ENCODE measurements around the gene ALMS1.

ALMS1 gene

DNA sequence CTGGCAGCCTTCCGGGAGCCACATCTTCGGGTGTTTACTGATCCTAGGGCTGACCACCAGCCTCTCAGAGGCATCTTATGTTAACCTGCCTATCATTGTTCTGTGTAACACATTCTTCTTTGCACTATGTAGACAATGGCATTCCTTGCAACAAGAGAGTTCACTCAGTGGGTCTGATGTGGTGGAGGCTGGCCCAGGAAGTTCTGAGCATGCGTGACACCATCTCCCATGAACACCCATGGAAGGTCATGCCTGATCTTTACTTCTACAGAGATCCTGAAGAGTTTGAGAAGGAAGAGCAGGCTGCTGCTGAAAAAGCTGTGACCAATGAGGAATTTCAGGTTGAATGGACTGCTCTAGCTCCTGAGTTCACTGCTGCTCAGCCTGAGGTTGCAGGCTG is 15.3 kb upstream of the ALMS1 start:
- H3K9me3 ChIP-seq (ENCODE audit: control insufficient read depth, low read depth, low read length) = no peaks in the 10 kb centered on the region
- H3K27ac ChIP-seq (ENCODE audit: low read length) = no peak overlapping the region
- H3K4me3 ChIP-seq (ENCODE audit: low read length) = no peak overlapping the region
- no peak overlapping the region for H3K9ac ChIP-seq (ENCODE audit: low read length)
- no peaks in the 10 kb centered on the region for H3K27me3 ChIP-seq (ENCODE audit: control insufficient read depth, insufficient read depth, low read length)
- H3K36me3 ChIP-seq (ENCODE audit: control insufficient read depth, low read depth, low read length) = no peaks in the 10 kb centered on the region
- H3K4me1 ChIP-seq (ENCODE audit: control insufficient read depth, low read depth, low read length) = no peaks in the 10 kb centered on the region

DNA sequence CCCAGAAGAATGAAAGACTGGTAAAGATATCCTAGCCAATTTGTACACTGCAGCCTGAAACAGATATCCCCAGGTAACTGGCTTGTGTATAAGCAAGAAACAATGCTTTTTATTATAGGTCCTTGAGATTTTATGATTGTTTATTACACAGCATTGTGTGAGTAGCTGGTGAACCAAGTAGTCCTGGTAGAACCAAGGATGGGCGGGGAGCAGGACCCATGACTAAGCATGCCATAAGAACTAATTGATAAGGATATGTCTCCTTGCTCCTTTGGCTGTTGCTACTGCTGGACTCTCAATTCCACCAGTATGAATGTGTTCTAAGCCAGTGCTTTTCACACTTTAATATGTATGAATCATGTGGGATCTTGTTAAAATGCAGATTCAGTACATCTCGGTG is 12.3 kb upstream of the ALMS1 start:
- H3K27me3 ChIP-seq (ENCODE audit: control insufficient read depth, insufficient read depth, low read length) = no peaks in the 10 kb centered on the region
- no peak overlapping the region for H3K4me3 ChIP-seq (ENCODE audit: low read length)
- no peaks in the 10 kb centered on the region for H3K36me3 ChIP-seq (ENCODE audit: control insufficient read depth, low read depth, low read length)
- H3K27ac ChIP-seq (ENCODE audit: low read length) = no peak overlapping the region
- H3K9ac ChIP-seq (ENCODE audit: low read length) = no peak overlapping the region
- no peaks in the 10 kb centered on the region for H3K9me3 ChIP-seq (ENCODE audit: control insufficient read depth, low read depth, low read length)
- H3K4me1 ChIP-seq (ENCODE audit: control insufficient read depth, low read depth, low read length) = no peaks in the 10 kb centered on the region

DNA sequence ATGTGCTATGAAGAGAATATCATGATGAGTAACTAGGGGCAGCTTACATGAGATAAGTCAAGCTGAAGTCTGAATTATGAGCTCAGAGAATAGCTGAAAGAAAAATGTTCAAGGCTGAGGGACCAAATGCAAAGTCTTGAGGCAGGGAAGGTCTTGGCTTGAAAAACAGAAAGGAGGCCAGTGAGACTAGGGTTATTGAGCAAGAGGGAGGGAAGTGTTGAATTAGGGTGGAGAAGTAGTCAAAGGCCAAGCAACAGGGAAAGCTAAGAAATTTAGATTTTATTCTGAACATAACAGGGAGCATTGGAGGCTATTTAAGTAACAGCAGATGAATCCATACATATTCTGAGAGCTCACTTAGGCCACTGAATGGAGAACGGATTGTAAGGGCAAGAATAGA is 11.4 kb upstream of the ALMS1 start:
- no peaks in the 10 kb centered on the region for H3K4me1 ChIP-seq (ENCODE audit: control insufficient read depth, low read depth, low read length)
- no peak overlapping the region for H3K4me3 ChIP-seq (ENCODE audit: low read length)
- no peaks in the 10 kb centered on the region for H3K9me3 ChIP-seq (ENCODE audit: control insufficient read depth, low read depth, low read length)
- no peaks in the 10 kb centered on the region for H3K36me3 ChIP-seq (ENCODE audit: control insufficient read depth, low read depth, low read length)
- H3K27me3 ChIP-seq (ENCODE audit: control insufficient read depth, insufficient read depth, low read length) = no peaks in the 10 kb centered on the region
- H3K27ac ChIP-seq (ENCODE audit: low read length) = no peak overlapping the region
- H3K9ac ChIP-seq (ENCODE audit: low read length) = no peak overlapping the region

DNA sequence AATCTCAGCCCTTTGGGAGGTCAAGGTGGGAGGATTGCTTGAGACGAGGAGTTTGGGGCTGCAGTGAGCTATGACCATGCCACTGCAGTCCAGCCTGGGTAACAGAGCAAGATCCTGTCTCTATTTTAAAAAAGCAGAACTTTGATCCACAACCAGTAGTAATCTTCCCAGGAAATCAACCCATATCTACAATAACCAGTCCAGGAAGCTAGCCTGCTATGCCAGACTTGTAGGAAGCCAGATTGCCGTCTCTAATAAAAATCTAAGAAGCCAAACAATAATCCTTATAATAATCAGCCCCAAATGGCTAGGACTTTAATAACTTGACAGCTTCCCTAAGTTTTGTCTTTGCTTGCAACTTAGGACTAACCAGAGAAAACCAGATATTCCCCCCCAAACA is 9.0 kb upstream of the ALMS1 start:
- H3K4me3 ChIP-seq (ENCODE audit: low read length) = no peak overlapping the region
- no peak overlapping the region for H3K9ac ChIP-seq (ENCODE audit: low read length)
- no peaks in the 10 kb centered on the region for H3K4me1 ChIP-seq (ENCODE audit: control insufficient read depth, low read depth, low read length)
- H3K27ac ChIP-seq (ENCODE audit: low read length) = no peak overlapping the region
- H3K27me3 ChIP-seq (ENCODE audit: control insufficient read depth, insufficient read depth, low read length) = peaks cover 19% of the 10 kb centered on the region
- H3K9me3 ChIP-seq (ENCODE audit: control insufficient read depth, low read depth, low read length) = no peaks in the 10 kb centered on the region
- H3K36me3 ChIP-seq (ENCODE audit: control insufficient read depth, low read depth, low read length) = no peaks in the 10 kb centered on the region

DNA sequence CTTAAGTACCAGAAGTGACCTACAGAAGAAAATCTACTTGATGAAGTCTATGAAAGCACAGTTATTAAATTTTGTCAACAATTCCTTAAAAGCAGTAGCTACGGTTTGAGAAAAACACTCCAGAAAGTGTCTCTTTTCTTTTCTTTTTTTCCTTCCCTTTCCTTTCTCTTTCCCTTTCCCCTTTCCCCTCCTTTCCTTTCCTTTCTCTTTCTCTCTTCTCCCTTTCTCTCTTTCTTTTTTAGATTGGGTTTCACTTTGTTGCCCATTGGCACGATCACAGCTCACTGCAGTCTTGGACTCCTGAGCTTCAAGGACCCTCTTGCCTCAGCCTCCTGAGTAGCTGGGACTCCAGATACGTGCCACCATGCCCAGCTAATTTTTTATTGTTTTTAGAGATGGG is 2.6 kb upstream of the ALMS1 start:
- Histone ChIP-seq H3K9ac (ENCODE audit: low read length) (no peak overlapping the region), H3K4me1 (ENCODE audit: control insufficient read depth, low read depth, low read length) (peaks cover 6% of the 10 kb centered on the region), H3K36me3 (ENCODE audit: control insufficient read depth, low read depth, low read length) (no peaks in the 10 kb centered on the region), H3K27ac (ENCODE audit: low read length) (no peak overlapping the region), H3K4me3 (ENCODE audit: low read length) (no peak overlapping the region), H3K27me3 (ENCODE audit: control insufficient read depth, insufficient read depth, low read length) (peaks cover 42% of the 10 kb centered on the region), H3K9me3 (ENCODE audit: control insufficient read depth, low read depth, low read length) (no peaks in the 10 kb centered on the region)

DNA sequence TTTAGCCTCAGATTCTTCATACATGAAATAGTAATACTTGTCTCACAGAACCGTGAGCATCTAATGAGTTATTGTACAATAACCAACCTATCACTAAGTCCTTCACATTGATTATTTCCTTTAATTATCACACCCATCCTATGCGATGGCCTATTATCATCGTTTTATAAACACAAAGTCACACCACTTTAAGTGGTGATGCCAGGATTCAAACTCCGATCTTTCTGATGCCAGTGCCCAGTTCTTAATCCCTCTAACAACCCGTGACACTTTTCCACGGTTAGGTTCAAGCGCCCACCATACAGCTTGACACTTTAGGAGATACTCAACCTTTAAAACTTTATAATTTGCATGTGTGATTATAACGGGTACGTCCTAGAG is 523 bp upstream of the ALMS1 start:
- Histone ChIP-seq H3K27ac (ENCODE audit: low read length) (no peak overlapping the region), H3K4me3 (ENCODE audit: low read length) (peak overlapping the region; percentile 61), H3K9me3 (ENCODE audit: control insufficient read depth, low read depth, low read length) (no peaks in the 10 kb centered on the region), H3K4me1 (ENCODE audit: control insufficient read depth, low read depth, low read length) (peaks cover 6% of the 10 kb centered on the region), H3K36me3 (ENCODE audit: control insufficient read depth, low read depth, low read length) (no peaks in the 10 kb centered on the region), H3K9ac (ENCODE audit: low read length) (peak overlapping the region; percentile 41), H3K27me3 (ENCODE audit: control insufficient read depth, insufficient read depth, low read length) (peaks cover 35% of the 10 kb centered on the region)

DNA sequence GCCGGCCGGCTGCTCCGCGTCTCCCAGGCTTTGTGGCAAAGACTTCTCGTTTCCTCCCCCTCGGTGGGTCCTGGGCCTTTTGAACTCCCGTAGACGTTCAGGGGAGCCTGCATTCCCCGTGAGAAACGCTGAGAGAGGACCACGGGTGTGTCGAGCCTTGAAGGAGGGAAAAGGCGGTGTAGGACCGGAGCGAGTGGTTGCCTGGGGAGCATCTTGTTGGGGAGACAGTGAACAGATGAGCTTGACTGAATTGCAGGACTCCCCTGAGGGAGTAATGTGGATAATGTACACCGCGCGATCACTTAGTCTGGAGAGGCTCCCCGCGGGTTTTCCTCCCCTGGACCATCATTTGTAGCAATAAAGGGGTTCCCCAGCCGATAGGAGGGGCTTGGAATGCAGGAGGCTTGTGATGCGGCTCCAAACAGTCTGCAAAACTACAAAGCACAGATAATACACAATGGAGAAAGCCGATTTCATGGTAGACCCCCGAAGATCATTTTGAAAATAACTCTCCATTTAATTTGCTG is 769 bp downstream of the ALMS1 start:
- peak overlapping the region; percentile 91 for H3K9ac ChIP-seq (ENCODE audit: low read length)
- peak overlapping the region; percentile 91 for H3K4me3 ChIP-seq (ENCODE audit: low read length)
- peaks cover 26% of the 10 kb centered on the region for H3K27me3 ChIP-seq (ENCODE audit: control insufficient read depth, insufficient read depth, low read length)
- peak overlapping the region; percentile 83 for H3K27ac ChIP-seq (ENCODE audit: low read length)
- no peaks in the 10 kb centered on the region for H3K9me3 ChIP-seq (ENCODE audit: control insufficient read depth, low read depth, low read length)
- H3K36me3 ChIP-seq (ENCODE audit: control insufficient read depth, low read depth, low read length) = no peaks in the 10 kb centered on the region
- H3K4me1 ChIP-seq (ENCODE audit: control insufficient read depth, low read depth, low read length) = peaks cover 6% of the 10 kb centered on the region

DNA sequence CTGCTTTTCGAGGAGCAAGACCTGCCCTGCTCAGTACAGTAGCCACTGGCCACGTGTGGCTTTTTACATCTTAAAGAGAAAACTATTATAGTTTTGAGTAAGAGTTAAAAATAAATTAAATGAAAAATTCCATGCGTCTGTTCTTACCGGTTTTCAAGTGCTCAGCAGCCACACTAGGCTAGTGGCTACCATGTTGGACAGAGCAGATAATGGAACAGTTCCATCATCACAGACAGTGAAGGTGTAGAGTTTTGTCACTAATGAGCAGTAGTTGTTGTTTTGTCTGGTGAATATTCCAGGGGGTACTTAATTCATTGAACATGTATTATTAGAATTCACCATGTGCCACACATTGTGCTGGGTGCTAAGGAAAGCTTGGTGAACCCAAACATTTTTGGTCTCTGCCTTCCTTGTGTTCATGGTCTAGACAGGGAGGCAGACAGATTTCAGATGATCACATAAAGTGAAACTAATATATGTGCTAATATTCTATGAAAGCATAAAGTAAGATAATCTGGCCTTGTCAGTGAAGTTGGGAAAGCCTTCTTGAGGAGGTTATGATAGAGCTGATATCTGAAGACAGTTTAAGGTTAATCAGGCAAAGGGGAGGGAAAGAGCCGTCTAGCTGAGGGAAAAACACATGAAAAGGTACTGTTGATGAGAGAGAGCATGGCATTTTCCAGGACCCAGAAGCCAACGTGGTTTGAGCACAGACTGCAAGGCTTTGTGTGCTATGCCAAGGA is 1.4 kb downstream of the ALMS1 start:
- peaks cover 6% of the 10 kb centered on the region for H3K4me1 ChIP-seq (ENCODE audit: control insufficient read depth, low read depth, low read length)
- H3K9me3 ChIP-seq (ENCODE audit: control insufficient read depth, low read depth, low read length) = no peaks in the 10 kb centered on the region
- peak overlapping the region; percentile 91 for H3K9ac ChIP-seq (ENCODE audit: low read length)
- no peaks in the 10 kb centered on the region for H3K36me3 ChIP-seq (ENCODE audit: control insufficient read depth, low read depth, low read length)
- peaks cover 19% of the 10 kb centered on the region for H3K27me3 ChIP-seq (ENCODE audit: control insufficient read depth, insufficient read depth, low read length)
- peak overlapping the region; percentile 91 for H3K4me3 ChIP-seq (ENCODE audit: low read length)
- H3K27ac ChIP-seq (ENCODE audit: low read length) = no peak overlapping the region

DNA sequence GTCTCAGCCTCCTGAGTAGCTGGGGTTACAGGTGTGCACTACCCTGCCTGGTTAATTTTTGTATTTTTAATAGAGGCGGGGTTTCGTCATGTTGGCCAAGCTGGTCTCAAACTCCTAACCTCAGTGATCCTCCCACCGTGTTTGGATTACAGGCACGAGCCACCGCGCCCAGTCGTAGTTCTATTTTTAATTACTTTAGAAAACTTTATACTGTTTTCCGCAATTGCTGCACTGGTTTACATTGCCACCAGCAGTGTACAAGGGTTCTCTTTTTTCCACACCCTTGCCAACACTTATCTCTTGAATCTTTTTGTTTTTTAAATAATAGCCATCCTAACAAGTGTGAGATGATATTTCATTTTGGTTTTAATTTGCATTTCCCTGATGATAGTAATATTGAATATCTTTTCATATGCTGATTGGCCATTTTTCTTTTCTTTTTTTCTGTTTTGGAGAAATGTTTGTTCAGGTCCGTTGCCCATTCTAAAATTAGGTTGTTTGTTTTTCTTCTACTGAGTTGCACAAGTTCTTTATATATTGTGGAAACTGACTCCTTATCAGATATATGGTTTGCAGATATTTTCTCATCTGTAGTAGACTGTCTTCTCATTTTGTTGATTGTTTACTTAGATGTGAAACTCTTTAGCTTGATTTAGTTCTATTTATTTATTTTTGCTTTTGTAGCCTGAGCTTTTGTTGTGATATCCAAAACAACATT is 16.9 kb downstream of the ALMS1 start:
- Histone ChIP-seq H3K4me3 (ENCODE audit: low read length) (no peak overlapping the region), H3K27ac (ENCODE audit: low read length) (no peak overlapping the region), H3K9me3 (ENCODE audit: control insufficient read depth, low read depth, low read length) (peaks cover 3% of the 10 kb centered on the region), H3K4me1 (ENCODE audit: control insufficient read depth, low read depth, low read length) (no peaks in the 10 kb centered on the region), H3K9ac (ENCODE audit: low read length) (no peak overlapping the region), H3K27me3 (ENCODE audit: control insufficient read depth, insufficient read depth, low read length) (no peaks in the 10 kb centered on the region), H3K36me3 (ENCODE audit: control insufficient read depth, low read depth, low read length) (peaks cover 6% of the 10 kb centered on the region)

DNA sequence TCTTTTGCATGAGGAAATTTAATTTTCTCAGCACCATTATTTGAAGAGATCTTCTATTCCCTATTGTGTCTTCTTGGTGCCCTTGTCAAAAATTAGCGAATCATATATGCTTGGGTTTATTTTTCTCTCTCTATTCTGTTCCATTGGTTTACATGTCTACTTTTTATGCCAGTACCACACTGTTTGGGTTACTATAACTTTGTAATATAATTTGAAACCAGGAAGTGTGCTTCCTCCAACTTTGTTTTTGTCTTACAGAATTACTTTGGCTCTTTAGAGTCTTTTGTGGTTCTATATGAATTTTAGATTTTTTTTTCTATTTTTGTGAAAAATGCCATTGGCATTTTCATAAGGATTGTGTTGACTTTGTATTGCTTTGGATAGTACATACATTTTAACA is 17.6 kb downstream of the ALMS1 start:
- Histone ChIP-seq H3K36me3 (ENCODE audit: control insufficient read depth, low read depth, low read length) (peaks cover 6% of the 10 kb centered on the region), H3K9me3 (ENCODE audit: control insufficient read depth, low read depth, low read length) (peaks cover 3% of the 10 kb centered on the region), H3K27me3 (ENCODE audit: control insufficient read depth, insufficient read depth, low read length) (no peaks in the 10 kb centered on the region), H3K9ac (ENCODE audit: low read length) (no peak overlapping the region), H3K4me1 (ENCODE audit: control insufficient read depth, low read depth, low read length) (no peaks in the 10 kb centered on the region), H3K4me3 (ENCODE audit: low read length) (no peak overlapping the region), H3K27ac (ENCODE audit: low read length) (no peak overlapping the region)

DNA sequence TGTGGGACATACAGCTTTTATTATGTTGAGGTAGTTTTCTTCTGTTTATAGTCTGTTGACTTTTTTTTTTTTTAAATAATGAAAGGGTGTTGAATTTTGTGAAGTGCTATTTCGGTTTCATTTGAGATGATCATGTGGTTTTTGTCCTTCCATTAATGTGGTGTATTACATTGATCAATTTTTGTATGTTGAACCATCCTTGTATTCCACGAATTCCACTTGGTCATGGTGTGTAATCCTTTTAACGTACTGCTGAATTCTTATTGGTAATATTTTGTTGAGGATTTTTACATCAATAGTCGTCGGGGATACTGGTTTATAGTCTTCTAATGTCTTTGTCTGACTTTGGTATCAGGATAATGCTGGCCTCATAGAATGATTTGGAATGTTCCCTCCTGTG is 18.8 kb downstream of the ALMS1 start:
- Histone ChIP-seq H3K4me3 (ENCODE audit: low read length) (no peak overlapping the region), H3K27me3 (ENCODE audit: control insufficient read depth, insufficient read depth, low read length) (no peaks in the 10 kb centered on the region), H3K36me3 (ENCODE audit: control insufficient read depth, low read depth, low read length) (peaks cover 2% of the 10 kb centered on the region), H3K27ac (ENCODE audit: low read length) (no peak overlapping the region), H3K4me1 (ENCODE audit: control insufficient read depth, low read depth, low read length) (no peaks in the 10 kb centered on the region), H3K9me3 (ENCODE audit: control insufficient read depth, low read depth, low read length) (peaks cover 3% of the 10 kb centered on the region), H3K9ac (ENCODE audit: low read length) (no peak overlapping the region)

DNA sequence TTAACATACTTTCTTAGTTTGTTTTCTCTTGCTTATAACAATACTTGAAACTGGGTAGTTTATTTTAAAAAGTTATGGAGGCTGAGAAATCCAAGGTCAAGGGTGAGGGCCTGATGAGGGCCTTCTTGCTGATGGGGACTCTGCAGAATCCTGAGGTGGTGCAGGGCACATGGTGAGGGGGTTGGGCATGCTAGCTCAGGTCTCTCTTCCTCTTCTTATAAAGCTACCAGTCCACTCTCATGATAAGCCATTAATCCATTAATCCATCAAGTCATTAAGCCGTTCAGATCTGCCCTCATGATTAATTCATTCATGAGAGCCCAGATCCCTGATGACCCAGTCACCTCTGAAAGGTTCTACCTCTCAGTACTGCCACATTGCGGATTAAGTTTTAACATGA is 21.4 kb downstream of the ALMS1 start:
- H3K9me3 ChIP-seq (ENCODE audit: control insufficient read depth, low read depth, low read length) = peaks cover 3% of the 10 kb centered on the region
- H3K27ac ChIP-seq (ENCODE audit: low read length) = no peak overlapping the region

More for the DNA sequence above, 21.4 kb downstream of the ALMS1 start:
- no peak overlapping the region for H3K4me3 ChIP-seq (ENCODE audit: low read length)
- H3K9ac ChIP-seq (ENCODE audit: low read length) = no peak overlapping the region
- peaks cover 3% of the 10 kb centered on the region for H3K36me3 ChIP-seq (ENCODE audit: control insufficient read depth, low read depth, low read length)
- no peaks in the 10 kb centered on the region for H3K27me3 ChIP-seq (ENCODE audit: control insufficient read depth, insufficient read depth, low read length)
- no peaks in the 10 kb centered on the region for H3K4me1 ChIP-seq (ENCODE audit: control insufficient read depth, low read depth, low read length)

Data from iPS-18a (cell line).